Large intestine (tissue), 3 donors: ENCODE data around the gene SCRT2. TPM values are rescaled to one million over a fixed set of nuclear protein-coding genes. Genes with fewer than 3 reads are reported as not detected.

Source experiments
- DNase-seq, 2 donors: peaks; one replicate each; pipeline versions ENCODE4 v3.0.0 to v3.0.0-alpha.2; 2013
- H3K27ac ChIP-seq: one replicate; pipeline ENCODE4 v1.5.1; 2013; ENCODE audit warnings: low read length
- H3K27me3 ChIP-seq: 2 replicates; pipeline ENCODE4 v1.6.1; 2013; ENCODE audit warnings: low read length; ENCODE audit not compliant: control insufficient read depth, insufficient read depth
- H3K36me3 ChIP-seq: 2 replicates; pipeline ENCODE4 v1.6.1; 2013; ENCODE audit warnings: low read length; ENCODE audit not compliant: control insufficient read depth, insufficient read depth
- H3K4me1 ChIP-seq: one replicate; pipeline ENCODE4 v1.6.1; 2013; ENCODE audit warnings: low read length; ENCODE audit not compliant: control insufficient read depth, insufficient read depth
- H3K4me3 ChIP-seq: one replicate; pipeline ENCODE4 v1.5.1; 2013; ENCODE audit warnings: low read length
- H3K9me3 ChIP-seq: one replicate; pipeline ENCODE4 v1.6.1; 2013; ENCODE audit warnings: mild to moderate bottlenecking, low read depth, low read length, moderate library complexity; ENCODE audit not compliant: control insufficient read depth
- WGBS: methylation state at CpG from one replicate; pipeline ENCODE4 v1.1.5; 2013; ENCODE audit warnings: low lambda C conversion rate; ENCODE audit not compliant: insufficient coverage; 5-methylcytosine and 5-hydroxymethylcytosine counted together
- polyA plus RNA-seq: library from polyadenylated mRNA; unstranded; fragments of 120-200 nt; gene quantifications from one replicate; pipeline ENCODE4 v1.2.1, GENCODE V29; 2013

SCRT2 gene
- polyA plus RNA-seq, 1 donor, result 0.01 TPM

DNA sequence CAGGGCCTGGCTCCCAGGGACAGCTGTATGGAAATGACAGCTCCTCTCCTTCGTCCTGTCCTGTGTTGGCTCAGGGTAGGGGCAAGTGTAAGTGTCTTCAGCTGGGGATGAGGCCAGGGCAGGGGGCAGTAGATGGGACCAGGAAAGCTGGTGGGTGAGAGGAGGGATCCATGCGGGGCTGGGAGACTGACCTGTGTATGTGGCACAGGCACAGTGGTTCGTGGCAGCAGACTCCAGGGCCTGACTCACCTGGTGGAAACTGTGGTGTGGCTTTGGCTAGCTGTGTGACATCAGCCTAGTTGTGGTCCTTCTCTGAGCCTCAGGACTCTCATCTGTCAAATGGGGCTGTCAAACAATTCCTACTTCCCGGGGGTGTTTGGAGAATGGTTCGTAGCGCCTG, 13.7 kb upstream of the SCRT2 start:
- no peaks in the 10 kb centered on the region for H3K9me3 ChIP-seq
- no peaks in the 10 kb centered on the region for H3K4me1 ChIP-seq
- no peak overlapping the region for H3K27ac ChIP-seq
- H3K4me3 ChIP-seq, result no peak overlapping the region
- peaks cover 35% of the 10 kb centered on the region for H3K27me3 ChIP-seq
- no peaks in the 10 kb centered on the region for H3K36me3 ChIP-seq
- WGBS, result no CpG with 5 or more reads among the region's 6 CpGs
- DNase-seq, result no peak

DNA sequence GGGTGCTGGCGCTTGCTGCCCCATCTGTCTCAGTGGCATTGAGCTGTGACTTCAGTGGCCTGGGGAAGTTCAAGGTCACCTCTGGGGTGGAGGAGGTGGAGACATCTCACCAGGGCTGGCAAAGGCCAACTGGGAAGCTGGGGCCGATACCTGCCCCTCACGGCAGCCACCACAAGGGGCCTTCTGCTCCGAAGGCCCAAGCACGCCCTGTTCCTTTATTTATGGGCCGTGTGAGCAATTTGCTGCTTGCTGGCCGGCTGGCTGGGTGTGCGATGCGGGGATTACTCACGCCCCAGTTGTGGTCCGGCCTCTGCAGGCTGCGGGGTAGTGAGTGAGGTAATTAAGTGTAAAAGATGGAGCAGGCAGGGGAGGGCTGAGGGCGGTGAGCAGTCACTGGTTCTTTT, 13.2 kb upstream of the SCRT2 start:
- Histone ChIP-seq H3K4me1 (no peaks in the 10 kb centered on the region), H3K27ac (no peak overlapping the region), H3K27me3 (peaks cover 35% of the 10 kb centered on the region), H3K9me3 (no peaks in the 10 kb centered on the region), H3K36me3 (no peaks in the 10 kb centered on the region), H3K4me3 (no peak overlapping the region)
- no peak for DNase-seq
- WGBS, result no CpG with 5 or more reads among the region's 13 CpGs

DNA sequence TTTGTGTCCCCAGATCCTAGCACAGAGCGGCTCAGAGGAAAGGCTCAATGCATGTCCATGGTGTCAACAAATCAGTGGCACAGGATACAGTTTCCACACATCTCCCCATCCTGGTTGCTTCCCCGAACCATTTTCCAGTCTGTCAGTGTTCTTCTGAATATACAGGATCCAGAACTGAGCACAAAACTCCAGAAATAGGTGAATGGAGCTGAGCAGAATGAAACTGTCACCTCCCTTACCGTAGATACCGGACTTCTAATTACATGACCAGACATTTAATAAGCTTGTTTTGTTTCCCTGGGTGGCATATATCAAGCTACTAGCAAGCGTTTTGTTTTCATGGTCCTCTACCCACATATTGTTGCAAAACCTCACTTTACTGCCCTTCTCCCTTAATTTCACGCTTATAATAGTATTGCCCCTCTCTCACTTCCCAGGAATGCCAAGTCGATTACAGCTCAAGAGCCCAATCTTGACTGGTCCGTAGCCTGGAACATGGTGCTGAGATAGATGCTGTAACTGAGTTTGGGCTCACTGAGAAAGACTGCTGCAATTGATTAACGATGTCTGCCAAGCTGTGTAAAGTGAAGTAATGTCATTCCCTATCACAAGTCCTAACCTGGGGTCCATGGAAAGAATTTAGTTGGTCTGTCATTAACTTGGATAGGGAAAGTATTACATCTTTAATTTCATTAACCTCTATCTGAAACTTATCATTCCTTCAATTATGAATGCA, 12.0 kb upstream of the SCRT2 start:
- no peaks in the 10 kb centered on the region for H3K4me1 ChIP-seq
- no peak overlapping the region for H3K4me3 ChIP-seq
- no peak overlapping the region for H3K27ac ChIP-seq
- DNase-seq, result no peak
- H3K9me3 ChIP-seq, result no peaks in the 10 kb centered on the region
- peaks cover 35% of the 10 kb centered on the region for H3K27me3 ChIP-seq
- H3K36me3 ChIP-seq, result no peaks in the 10 kb centered on the region
- WGBS, result 100% methylated on average over 1 of the region's 9 CpGs

DNA sequence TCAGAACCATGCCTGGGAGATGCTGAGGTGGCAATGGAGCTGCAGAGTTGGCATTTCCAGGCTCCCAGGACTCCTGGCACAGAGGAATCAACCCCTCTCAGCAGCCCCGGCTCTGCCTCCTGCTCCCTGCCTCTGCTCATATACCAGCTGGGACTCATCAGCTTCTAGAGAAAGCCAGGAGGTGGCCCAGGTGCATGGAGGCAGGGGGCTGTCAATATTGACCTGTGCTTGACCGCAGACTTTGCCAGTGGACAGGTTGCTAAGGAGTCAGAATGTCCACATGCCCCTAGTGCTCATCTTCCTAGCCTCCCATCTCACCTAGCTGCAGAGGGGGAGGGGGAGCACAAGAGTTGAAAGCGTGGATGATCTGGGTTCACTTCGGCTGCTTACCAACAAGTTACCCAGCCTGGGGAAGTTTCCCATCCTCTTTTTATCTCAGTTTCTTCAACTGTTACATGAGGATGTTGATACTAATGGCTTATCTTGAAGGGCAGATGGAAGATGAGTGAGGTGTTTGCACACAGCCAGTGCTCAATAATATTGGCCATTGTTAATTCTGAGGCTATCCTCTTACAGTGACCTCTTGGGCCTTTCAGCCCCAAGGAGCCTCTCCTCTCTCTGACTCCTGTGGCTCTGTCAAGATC, 9.2 kb upstream of the SCRT2 start:
- H3K9me3 ChIP-seq, result no peaks in the 10 kb centered on the region

DNA sequence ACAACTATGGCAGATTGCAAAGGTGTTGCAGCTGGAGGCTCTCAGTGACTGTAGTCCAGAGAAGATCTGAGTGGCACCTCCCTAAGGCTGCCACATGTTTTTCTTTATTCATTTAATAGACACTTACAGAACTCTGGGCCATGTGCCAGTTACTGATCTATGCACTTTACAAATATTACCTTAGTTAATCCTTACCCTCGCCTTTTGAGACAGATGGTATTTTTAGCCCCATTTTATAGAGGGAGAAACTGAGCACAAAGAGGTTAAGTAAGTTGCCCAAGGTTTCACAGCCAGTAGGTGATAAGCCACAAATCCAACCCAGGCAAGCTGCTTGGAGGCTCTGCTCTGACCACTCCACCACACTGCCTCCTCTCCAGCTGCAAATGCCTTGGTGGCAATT, 6.5 kb upstream of the SCRT2 start:
- Histone ChIP-seq H3K4me3 (no peak overlapping the region), H3K36me3 (no peaks in the 10 kb centered on the region), H3K4me1 (no peaks in the 10 kb centered on the region), H3K9me3 (no peaks in the 10 kb centered on the region), H3K27ac (no peak overlapping the region), H3K27me3 (peaks cover 25% of the 10 kb centered on the region)
- DNase-seq, result no peak
- no CpG with 5 or more reads among the region's 1 CpG for WGBS

More for the DNA sequence above, 9.2 kb upstream of the SCRT2 start:
- Histone ChIP-seq H3K4me1 (no peaks in the 10 kb centered on the region), H3K27me3 (peaks cover 32% of the 10 kb centered on the region), H3K36me3 (no peaks in the 10 kb centered on the region), H3K27ac (no peak overlapping the region), H3K4me3 (no peak overlapping the region)
- no peak for DNase-seq
- WGBS, result no CpG with 5 or more reads among the region's 4 CpGs

DNA sequence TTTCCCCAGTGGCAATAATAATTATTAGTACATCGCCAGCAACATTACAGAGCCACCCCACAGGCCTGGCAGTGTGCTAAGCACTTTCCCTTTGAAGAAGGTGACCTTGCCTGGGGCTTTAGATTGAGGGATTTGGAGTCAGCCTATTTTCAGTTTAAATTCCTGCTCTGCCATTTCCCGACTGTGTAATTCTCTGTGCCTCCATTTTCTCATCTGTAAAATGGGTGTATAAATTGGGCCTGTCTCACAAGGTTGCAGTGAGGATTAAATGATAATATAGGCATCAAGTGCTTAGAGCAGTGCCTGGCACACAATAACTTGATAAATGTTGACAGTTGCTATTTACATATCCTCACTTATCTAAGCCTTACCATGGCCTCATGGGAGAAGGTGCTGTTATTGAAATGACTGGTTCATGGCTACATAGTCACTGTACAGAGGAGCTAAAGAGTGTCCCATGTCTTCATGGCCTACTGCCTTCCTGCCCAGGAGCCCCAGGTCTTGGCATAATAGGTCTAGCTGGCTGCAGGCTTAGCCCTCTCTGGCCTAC, 5.1 kb upstream of the SCRT2 start:
- H3K27ac ChIP-seq, result no peak overlapping the region
- no peaks in the 10 kb centered on the region for H3K36me3 ChIP-seq
- no CpG with 5 or more reads among the region's 2 CpGs for WGBS
- H3K4me3 ChIP-seq, result no peak overlapping the region
- peaks cover 6% of the 10 kb centered on the region for H3K4me1 ChIP-seq
- H3K27me3 ChIP-seq, result peaks cover 31% of the 10 kb centered on the region
- DNase-seq, result no peak
- no peaks in the 10 kb centered on the region for H3K9me3 ChIP-seq

DNA sequence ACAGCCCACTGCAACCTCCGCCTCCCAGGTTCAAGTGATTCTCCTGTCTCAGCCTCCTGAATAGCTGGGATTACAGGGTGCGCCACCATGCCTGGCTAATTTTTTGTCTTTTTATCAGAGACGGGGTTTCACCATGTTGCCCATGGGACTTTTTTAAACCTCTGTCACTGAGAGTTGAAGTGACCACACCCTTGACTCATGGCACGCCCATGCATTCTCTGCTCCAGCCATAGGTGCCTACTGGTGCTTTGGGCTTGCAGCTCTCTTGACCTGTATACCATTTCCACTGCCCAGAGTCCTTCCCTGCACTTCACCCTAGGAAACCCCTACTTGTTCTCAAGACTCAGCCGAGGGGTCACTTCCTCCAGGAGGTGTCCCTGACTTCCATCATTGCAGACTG, 2.4 kb upstream of the SCRT2 start:
- Histone ChIP-seq H3K4me3 (no peak overlapping the region), H3K4me1 (peaks cover 7% of the 10 kb centered on the region), H3K9me3 (no peaks in the 10 kb centered on the region), H3K36me3 (no peaks in the 10 kb centered on the region), H3K27me3 (peaks cover 56% of the 10 kb centered on the region), H3K27ac (no peak overlapping the region)
- WGBS, result no CpG with 5 or more reads among the region's 5 CpGs
- DNase-seq, result no peak

DNA sequence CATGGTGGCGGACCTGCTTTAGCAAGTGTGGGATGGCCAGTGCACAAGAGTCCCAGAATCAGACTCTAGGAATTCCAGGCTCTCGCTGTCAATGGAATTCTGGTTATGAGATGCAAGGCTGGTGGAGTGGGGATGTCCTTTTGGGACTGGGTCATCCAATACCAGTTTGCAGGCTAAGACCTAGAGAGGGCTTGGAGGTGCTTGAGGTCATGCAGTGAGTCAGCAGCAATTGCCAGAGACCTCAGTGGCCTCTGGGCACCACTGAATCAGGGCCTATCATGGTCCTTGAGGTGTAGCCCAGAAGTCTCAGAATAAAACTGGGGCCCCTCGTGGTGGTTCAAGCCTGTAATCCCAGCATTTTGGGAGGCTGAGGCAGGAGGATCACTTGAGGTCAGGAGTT, 1.4 kb upstream of the SCRT2 start:
- no peak overlapping the region for H3K27ac ChIP-seq
- no peaks in the 10 kb centered on the region for H3K9me3 ChIP-seq
- H3K36me3 ChIP-seq, result no peaks in the 10 kb centered on the region
- peaks cover 66% of the 10 kb centered on the region for H3K27me3 ChIP-seq
- WGBS, result no CpG with 5 or more reads among the region's 3 CpGs
- no peak for DNase-seq
- no peak overlapping the region for H3K4me3 ChIP-seq
- peaks cover 7% of the 10 kb centered on the region for H3K4me1 ChIP-seq

DNA sequence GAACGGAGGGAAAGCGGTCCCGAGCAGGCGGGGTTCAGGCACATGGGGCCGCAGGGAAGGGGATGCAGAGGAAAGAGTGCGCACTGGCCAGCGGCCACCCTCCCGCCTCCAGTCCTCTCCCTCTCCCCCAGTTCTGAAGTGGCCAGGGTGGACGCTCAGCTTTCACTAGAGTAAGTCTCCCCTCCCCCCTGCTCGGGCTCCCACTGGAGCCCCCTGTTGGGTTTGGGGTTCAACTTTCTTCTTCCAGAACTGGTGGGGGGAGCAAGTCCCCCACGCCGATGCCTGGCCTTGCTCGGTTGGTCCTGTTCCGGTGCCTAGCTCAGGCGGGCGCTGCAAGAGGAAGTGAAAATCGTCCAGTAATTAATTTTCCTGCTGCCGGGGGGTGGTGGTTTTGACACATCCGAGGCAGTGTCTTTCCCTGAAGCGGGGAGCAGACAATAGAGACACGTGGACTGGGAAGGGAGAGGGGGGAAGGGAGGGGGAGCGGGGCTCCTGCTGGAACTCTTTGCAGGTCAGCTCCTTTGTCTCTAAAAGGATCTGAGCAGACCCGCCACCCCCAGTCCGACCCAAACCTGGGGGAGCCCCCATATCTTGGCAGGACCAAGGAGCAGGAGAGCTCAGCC, 824 bp upstream of the SCRT2 start:
- Histone ChIP-seq H3K9me3 (no peaks in the 10 kb centered on the region), H3K36me3 (no peaks in the 10 kb centered on the region), H3K27ac (no peak overlapping the region), H3K4me3 (no peak overlapping the region), H3K4me1 (peaks cover 7% of the 10 kb centered on the region), H3K27me3 (peaks cover 71% of the 10 kb centered on the region)
- no peak for DNase-seq
- no CpG with 5 or more reads among the region's 24 CpGs for WGBS

DNA sequence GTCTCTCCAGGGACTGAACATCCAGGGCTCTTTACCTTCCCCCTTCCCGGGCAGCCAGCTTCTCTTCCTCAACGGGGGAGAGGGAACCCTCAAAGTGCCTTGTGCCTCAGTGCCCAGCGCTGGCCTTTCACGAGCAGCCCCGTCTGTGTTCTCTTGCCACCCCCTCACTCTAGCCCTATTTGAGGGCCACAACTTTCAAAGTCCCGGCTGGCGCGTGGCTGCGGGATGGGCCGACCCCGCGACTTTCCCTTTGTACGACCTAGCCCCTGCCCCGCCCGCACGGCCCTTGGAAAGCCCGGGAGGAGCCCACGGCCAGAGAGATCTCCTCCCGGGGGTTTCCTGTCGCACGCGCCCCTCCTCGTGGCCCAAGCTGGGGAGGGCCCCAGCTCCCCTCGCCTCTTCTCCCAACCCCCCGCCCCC, 559 bp downstream of the SCRT2 start:
- H3K27ac ChIP-seq, result no peak overlapping the region
- no peak overlapping the region for H3K4me3 ChIP-seq
- H3K9me3 ChIP-seq, result no peaks in the 10 kb centered on the region
- WGBS, result no CpG with 5 or more reads among the region's 25 CpGs
- no peaks in the 10 kb centered on the region for H3K36me3 ChIP-seq
- peaks cover 7% of the 10 kb centered on the region for H3K4me1 ChIP-seq
- DNase-seq, result no peak
- peaks cover 82% of the 10 kb centered on the region for H3K27me3 ChIP-seq
